ENCODE data around the gene PRSS35. TPM values are rescaled to one million over a fixed set of nuclear protein-coding genes. Genes with fewer than 3 reads are reported as not detected.
"Not testable (repeated sequence)": the region's sequence is repeated elsewhere in the genome, so short reads cannot be mapped to it uniquely, and the experiment has no call there.

The PRSS35 gene
- total RNA-seq, 1 donor from 2014 or later: 3.2 TPM

GRCh38 chr6:83514466-83514865 lies 2.1 kb downstream of the PRSS35 start:
- intact Hi-C loops (cut with DNase I): loop anchor here (5.0 kb wide), 2 partner anchors 97 to 297 kb away; no protein-coding TSS in a partner anchor
- ATAC-seq (no peak), DNase-seq (ENCODE audit: low spot score) (no peak)

GRCh38 chr6:83514866-83515466 lies 2.6 kb downstream of the PRSS35 start:
- no peak for ATAC-seq
- DNase-seq (ENCODE audit: low spot score): no peak
- intact Hi-C loops (cut with DNase I): loop anchor here (5.0 kb wide), 2 partner anchors 98 to 298 kb away; no protein-coding TSS in a partner anchor

- DNase-seq (ENCODE audit: low spot score): no peak
- no peak for ATAC-seq
- intact Hi-C loops (cut with DNase I): no loop called here
Measured at GRCh38 chr6:83517500-83517899, 5.2 kb downstream of the PRSS35 start.

GRCh38 chr6:83518816-83519480 lies 6.6 kb downstream of the PRSS35 start:
- ATAC-seq: no peak
- DNase-seq (ENCODE audit: low spot score): no peak
- intact Hi-C loops (cut with DNase I): no loop called here

GRCh38 chr6:83536034-83536646 lies 23.8 kb downstream of the PRSS35 start:
- DNase-seq (ENCODE audit: low spot score): no peak
- intact Hi-C loops (cut with DNase I): no loop called here
- no peak for ATAC-seq

- no peak for ATAC-seq
- no peak for DNase-seq (ENCODE audit: low spot score)
- intact Hi-C loops (cut with DNase I): no loop called here
Measured at GRCh38 chr6:83536647-83537589, 24.6 kb downstream of the PRSS35 start.

GRCh38 chr6:83539678-83540077 lies 27.3 kb downstream of the PRSS35 start:
- DNase-seq (ENCODE audit: low spot score): no peak
- ATAC-seq: no peak
- intact Hi-C loops (cut with DNase I): no loop called here

GRCh38 chr6:83546636-83547035 lies 34.3 kb downstream of the PRSS35 start:
- intact Hi-C loops (cut with DNase I): no loop called here
- DNase-seq (ENCODE audit: low spot score): no peak
- ATAC-seq: no peak

GRCh38 chr6:83550482-83550881 lies 38.1 kb downstream of the PRSS35 start:
- DNase-seq (ENCODE audit: low spot score); ATAC-seq; intact Hi-C loops (cut with DNase I): not testable (repeated sequence)

GRCh38 chr6:83551748-83552147 lies 39.4 kb downstream of the PRSS35 start:
- DNase-seq (ENCODE audit: low spot score); intact Hi-C loops (cut with DNase I); ATAC-seq: not testable (repeated sequence)

GRCh38 chr6:83556871-83557270 lies 44.5 kb downstream of the PRSS35 start:
- ATAC-seq (no peak), DNase-seq (ENCODE audit: low spot score) (no peak)
- intact Hi-C loops (cut with DNase I): no loop called here

- ATAC-seq: no peak
- no peak for DNase-seq (ENCODE audit: low spot score)
- intact Hi-C loops (cut with DNase I): no loop called here
Measured at GRCh38 chr6:83558975-83559374, 46.6 kb downstream of the PRSS35 start.

GRCh38 chr6:83571663-83572185 lies 59.4 kb downstream of the PRSS35 start:
- intact Hi-C loops (cut with DNase I); ATAC-seq; DNase-seq (ENCODE audit: low spot score): not testable (repeated sequence)

- ATAC-seq: no peak
- no peak for DNase-seq (ENCODE audit: low spot score)
- intact Hi-C loops (cut with DNase I): no loop called here
Measured at GRCh38 chr6:83574783-83575182, 62.4 kb downstream of the PRSS35 start.

Other genes with a start within 250 kb of the PRSS35 start
- 30.5 TPM for gene ME1, start 81.5 kb upstream of the PRSS35 start, total RNA-seq
- 2.7 TPM for gene SNAP91, start 196.6 kb downstream of the PRSS35 start, total RNA-seq